Tibial nerve (tissue), 4 donors: Measurements from ENCODE around the gene HDHD3. TPM values are rescaled to one million over a fixed set of nuclear protein-coding genes. Genes with fewer than 3 reads are reported as not detected.

Source experiments
- DNase-seq, 2 donors: peaks; one replicate each; pipeline ENCODE4 v3.0.0-alpha.2; 2019; ENCODE audit warnings: low spot score in 2 of 2
- H3K27ac ChIP-seq, 4 donors: fragments of 200-600 bp; sonication (generic) in 3 of 4; one replicate each; pipeline ENCODE4 v1.5.1; 2017 to 2019; ENCODE audit warnings: mild to moderate bottlenecking in 1 of 4
- H3K27me3 ChIP-seq, 2 donors: fragments of 200-600 bp; sonication (generic) in 1 of 2; one replicate each; pipeline versions ENCODE4 v1.5.1 to v1.6.0; 2017 to 2019
- H3K36me3 ChIP-seq, 3 donors: fragments of 200-600 bp; sonication (generic); one replicate each; pipeline ENCODE4 v1.5.1; 2018 to 2019
- H3K4me1 ChIP-seq, 4 donors: fragments of 200-600 bp; sonication (generic) in 3 of 4; one replicate each; pipeline ENCODE4 v1.5.1; 2017 to 2019
- H3K4me3 ChIP-seq, 4 donors: fragments of 200-600 bp; sonication (generic) in 3 of 4; one replicate each; pipeline ENCODE4 v1.5.1; 2017 to 2019; ENCODE audit warnings: mild to moderate bottlenecking in 1 of 4, moderate library complexity in 1 of 4
- H3K9me3 ChIP-seq, 4 donors: fragments of 200-600 bp; sonication (generic) in 3 of 4; one replicate each; pipeline ENCODE4 v1.5.1; 2017 to 2019
- EP300 ChIP-seq, 2 donors: sonication (generic); formaldehyde crosslinking; IDR thresholded peaks; one replicate each; pipeline ENCODE4 v1.6.1; 2017; ENCODE audit warnings: antibody characterized with exemption in 2 of 2, mild to moderate bottlenecking in 1 of 2
- POLR2A ChIP-seq, 2 donors: fragments of 450-650 bp; IDR thresholded peaks; one replicate each; pipeline ENCODE4 v1.6.1; 2017; ENCODE audit warnings: antibody characterized with exemption in 2 of 2, mild to moderate bottlenecking in 2 of 2, moderate library complexity in 2 of 2
- WGBS, 2 donors: methylation state at CpG; one replicate each; pipeline ENCODE4 v1.1.5; 2018; 5-methylcytosine and 5-hydroxymethylcytosine counted together
- total RNA-seq, 4 donors: library from RNA; depleted of rRNA; stranded (reverse); fragments of >200 nt; gene quantifications; one replicate each; pipeline ENCODE4 v1.1.0, GENCODE V29; 2016
- TF ChIP-seq, protein P1 (sequence below), 5 experiments: fragments of 200-600 bp in 3 of 5; fragments of 450-650 bp in 2 of 5; sonication (generic) in 3 of 5; IDR thresholded peaks; one replicate each; pipeline ENCODE4 v1.5.1; 2016 to 2019; ENCODE audit warnings: antibody characterized with exemption in 5 of 5, mild to moderate bottlenecking in 3 of 5, moderate library complexity in 2 of 5

The HDHD3 gene
- total RNA-seq, 4 donors from 2014 or later = 19.7 to 53.5 (median 25.7) TPM

DNA sequence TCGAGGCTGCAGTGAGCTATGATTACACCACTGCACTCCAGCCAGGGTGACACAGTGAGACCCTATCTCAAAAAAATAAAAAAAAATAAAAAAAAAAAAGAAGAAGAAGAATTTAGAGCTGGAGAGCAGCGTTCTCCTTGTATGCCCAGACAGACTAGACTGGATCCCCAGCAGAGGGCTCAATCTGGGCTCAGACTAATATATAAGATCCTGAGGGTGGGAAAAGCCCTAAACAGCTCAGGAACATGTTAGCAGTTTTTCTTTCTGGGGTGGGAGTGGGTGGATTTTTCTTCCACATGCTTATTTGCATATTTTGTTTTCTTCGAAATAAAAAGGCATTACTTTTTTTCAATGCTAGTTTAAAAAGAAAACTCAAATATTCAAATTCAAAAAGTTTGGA is 28.3 kb downstream of the HDHD3 start:
- H3K36me3 ChIP-seq = no peaks in the 10 kb centered on the region
- TF ChIP-seq, protein P1, sequence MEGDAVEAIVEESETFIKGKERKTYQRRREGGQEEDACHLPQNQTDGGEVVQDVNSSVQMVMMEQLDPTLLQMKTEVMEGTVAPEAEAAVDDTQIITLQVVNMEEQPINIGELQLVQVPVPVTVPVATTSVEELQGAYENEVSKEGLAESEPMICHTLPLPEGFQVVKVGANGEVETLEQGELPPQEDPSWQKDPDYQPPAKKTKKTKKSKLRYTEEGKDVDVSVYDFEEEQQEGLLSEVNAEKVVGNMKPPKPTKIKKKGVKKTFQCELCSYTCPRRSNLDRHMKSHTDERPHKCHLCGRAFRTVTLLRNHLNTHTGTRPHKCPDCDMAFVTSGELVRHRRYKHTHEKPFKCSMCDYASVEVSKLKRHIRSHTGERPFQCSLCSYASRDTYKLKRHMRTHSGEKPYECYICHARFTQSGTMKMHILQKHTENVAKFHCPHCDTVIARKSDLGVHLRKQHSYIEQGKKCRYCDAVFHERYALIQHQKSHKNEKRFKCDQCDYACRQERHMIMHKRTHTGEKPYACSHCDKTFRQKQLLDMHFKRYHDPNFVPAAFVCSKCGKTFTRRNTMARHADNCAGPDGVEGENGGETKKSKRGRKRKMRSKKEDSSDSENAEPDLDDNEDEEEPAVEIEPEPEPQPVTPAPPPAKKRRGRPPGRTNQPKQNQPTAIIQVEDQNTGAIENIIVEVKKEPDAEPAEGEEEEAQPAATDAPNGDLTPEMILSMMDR (IDR thresholded peaks at IDR 0.05) = no peak
- TF ChIP-seq POLR2A (IDR thresholded peaks at IDR 0.05) = no peak
- no peak for TF ChIP-seq EP300 (IDR thresholded peaks at IDR 0.05)
- DNase-seq = no peak
- H3K27ac ChIP-seq = no peak overlapping the region
- H3K27me3 ChIP-seq = peaks cover 0 to 34% of the 10 kb centered on the region in 2 donors
- H3K4me3 ChIP-seq = no peak overlapping the region
- H3K4me1 ChIP-seq = peaks cover 0 to 25% (median 14%) of the 10 kb centered on the region in 4 donors
- 81 to 85% methylated on average over 3 of the region's 3 CpGs for WGBS, 2 donors
- H3K9me3 ChIP-seq = no peaks in the 10 kb centered on the region

DNA sequence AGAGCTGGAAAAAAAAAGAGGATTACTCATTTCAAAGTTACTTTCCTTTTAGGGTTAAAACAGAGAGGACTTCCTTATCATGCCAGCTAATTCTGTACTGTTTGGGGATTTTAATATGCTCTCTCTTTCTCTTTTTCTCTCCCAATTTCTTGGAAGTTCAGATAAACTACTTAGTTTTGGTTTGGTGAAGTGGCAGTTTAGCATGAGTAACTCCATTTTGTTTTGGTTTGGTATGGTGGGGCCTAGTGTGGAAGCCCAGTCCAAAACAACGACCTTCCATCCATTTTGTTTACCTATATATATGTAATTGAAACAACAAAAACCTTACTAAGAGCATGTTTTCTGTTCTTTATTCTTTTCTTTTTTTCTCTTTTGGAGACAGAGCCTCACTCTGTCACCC is 31.1 kb downstream of the HDHD3 start:
- H3K4me1 ChIP-seq = peaks cover 0 to 31% (median 14%) of the 10 kb centered on the region in 4 donors
- no peak overlapping the region for H3K4me3 ChIP-seq
- peak overlapping the region in 2 of 4 donors; percentile 4 to 86 for H3K27ac ChIP-seq
- DNase-seq = no peak
- no peak for TF ChIP-seq EP300 (IDR thresholded peaks at IDR 0.05)
- no peak for TF ChIP-seq POLR2A (IDR thresholded peaks at IDR 0.05)
- WGBS, 2 donors = 30 to 35% methylated on average over 1 of the region's 1 CpG
- H3K36me3 ChIP-seq = no peaks in the 10 kb centered on the region
- H3K9me3 ChIP-seq = no peaks in the 10 kb centered on the region
- H3K27me3 ChIP-seq = peaks cover 0 to 11% of the 10 kb centered on the region in 2 donors

DNA sequence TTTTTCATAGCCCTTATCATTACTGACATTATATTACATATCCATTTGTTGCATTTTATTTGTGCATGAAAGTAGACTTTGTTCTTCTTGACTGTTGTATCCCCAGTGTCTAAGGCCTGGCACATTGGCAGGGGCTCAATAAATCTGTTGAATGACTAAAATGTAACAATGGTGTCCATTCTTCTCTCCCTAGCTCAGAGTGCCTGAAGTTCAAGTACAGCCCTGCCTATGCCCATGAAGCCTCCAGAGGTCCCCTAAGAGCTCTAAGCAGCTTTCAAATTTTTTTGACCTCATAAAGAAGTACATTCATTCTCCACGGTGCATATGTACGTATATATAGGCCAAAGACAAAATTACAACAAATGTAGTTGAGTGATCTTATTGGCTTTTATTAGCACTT is 31.6 kb downstream of the HDHD3 start:
- peaks cover 0 to 28% (median 12%) of the 10 kb centered on the region in 4 donors for H3K4me1 ChIP-seq
- H3K9me3 ChIP-seq = no peaks in the 10 kb centered on the region
- H3K27me3 ChIP-seq = peaks cover 0 to 6% of the 10 kb centered on the region in 2 donors
- no peak overlapping the region for H3K4me3 ChIP-seq
- H3K27ac ChIP-seq = peak overlapping the region in 2 of 4 donors; percentile 4 to 86
- 25% methylated on average over 2 of the region's 2 CpGs for WGBS, 2 donors
- TF ChIP-seq, protein P1 (IDR thresholded peaks at IDR 0.05) = no peak
- TF ChIP-seq POLR2A (IDR thresholded peaks at IDR 0.05) = no peak
- no peak for TF ChIP-seq EP300 (IDR thresholded peaks at IDR 0.05)
- no peaks in the 10 kb centered on the region for H3K36me3 ChIP-seq
- no peak for DNase-seq

DNA sequence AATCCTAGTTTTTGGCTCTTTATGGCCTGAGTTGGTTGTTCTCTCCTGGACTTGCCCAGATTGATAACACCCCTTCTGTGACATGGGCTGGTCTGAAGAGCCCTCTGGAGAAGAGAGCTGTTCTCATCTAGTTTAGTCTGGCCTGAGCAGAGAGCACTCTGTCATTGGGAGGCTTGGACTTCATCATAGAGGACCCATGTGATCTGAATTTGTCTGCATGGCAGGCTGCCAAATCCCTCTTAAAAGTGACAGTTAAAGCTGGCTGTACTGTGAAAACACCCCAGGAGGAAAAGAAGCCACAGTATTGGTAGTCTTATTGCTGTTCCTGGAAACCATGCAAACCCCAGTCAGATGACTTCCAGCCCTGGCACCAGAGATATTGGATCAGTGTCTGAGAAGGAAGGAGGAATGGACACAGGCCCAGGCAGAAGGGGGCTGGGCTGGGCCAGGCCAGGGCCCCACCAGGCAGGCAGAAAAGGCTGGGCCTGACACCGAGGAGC is 33.0 kb downstream of the HDHD3 start:
- peaks cover 0 to 25% (median 11%) of the 10 kb centered on the region in 4 donors for H3K4me1 ChIP-seq
- peak in 1 of 2 donors; percentile 51 for TF ChIP-seq EP300 (IDR thresholded peaks at IDR 0.05)
- no peak for TF ChIP-seq POLR2A (IDR thresholded peaks at IDR 0.05)
- no peaks in the 10 kb centered on the region for H3K27me3 ChIP-seq
- H3K36me3 ChIP-seq = no peaks in the 10 kb centered on the region
- peak; percentile 52 to 77 for DNase-seq
- H3K9me3 ChIP-seq = no peaks in the 10 kb centered on the region
- 13 to 33% methylated on average over 1 of the region's 1 CpG for WGBS, 2 donors
- no peak overlapping the region for H3K4me3 ChIP-seq
- peak overlapping the region in 3 of 4 donors; percentile 40 to 86 (median 80) for H3K27ac ChIP-seq

DNA sequence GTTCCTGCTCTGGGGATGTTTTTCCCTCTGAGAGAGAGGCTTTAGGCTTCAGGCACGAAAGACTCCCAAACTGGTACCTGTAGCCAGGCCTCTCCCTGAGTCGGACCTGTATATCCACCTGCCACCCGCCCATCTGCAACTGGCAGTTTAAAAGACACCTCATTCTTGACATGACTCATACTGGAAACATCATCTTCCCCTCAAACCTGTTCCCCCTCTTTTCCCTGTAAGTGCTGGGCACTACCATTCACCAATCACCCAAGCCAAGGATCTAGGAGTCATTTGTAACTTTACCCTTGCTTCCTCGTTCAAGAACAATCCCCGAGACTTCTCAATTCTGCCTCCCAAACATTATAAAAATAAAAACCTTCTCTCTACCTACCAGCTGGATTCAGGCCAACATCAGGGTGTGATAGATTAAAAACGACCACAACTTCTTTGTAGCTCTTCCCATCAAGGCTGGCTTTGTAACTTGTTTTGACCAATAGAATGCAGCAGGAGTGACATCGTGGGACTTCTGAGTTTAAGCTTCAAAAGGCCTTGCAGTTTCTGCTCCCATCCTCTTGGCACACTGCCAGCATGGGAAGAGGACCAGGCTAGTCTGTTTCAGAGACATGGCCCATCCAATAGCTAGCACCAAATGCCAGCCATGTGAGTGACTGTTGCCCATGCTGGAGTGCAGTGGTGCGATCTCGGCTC is 34.9 kb downstream of the HDHD3 start:
- Histone ChIP-seq H3K27me3 (no peaks in the 10 kb centered on the region), H3K27ac (no peak overlapping the region), H3K4me3 (no peak overlapping the region), H3K4me1 (peaks cover 0 to 27% (median 11%) of the 10 kb centered on the region in 4 donors), H3K9me3 (no peaks in the 10 kb centered on the region), H3K36me3 (no peaks in the 10 kb centered on the region)
- TF ChIP-seq POLR2A (IDR thresholded peaks at IDR 0.05) (no peak), EP300 (IDR thresholded peaks at IDR 0.05) (no peak)
- TF ChIP-seq, protein P1 (IDR thresholded peaks at IDR 0.05) = no peak
- no peak for DNase-seq
- WGBS, 2 donors = 69 to 72% methylated on average over 9 of the region's 9 CpGs

DNA sequence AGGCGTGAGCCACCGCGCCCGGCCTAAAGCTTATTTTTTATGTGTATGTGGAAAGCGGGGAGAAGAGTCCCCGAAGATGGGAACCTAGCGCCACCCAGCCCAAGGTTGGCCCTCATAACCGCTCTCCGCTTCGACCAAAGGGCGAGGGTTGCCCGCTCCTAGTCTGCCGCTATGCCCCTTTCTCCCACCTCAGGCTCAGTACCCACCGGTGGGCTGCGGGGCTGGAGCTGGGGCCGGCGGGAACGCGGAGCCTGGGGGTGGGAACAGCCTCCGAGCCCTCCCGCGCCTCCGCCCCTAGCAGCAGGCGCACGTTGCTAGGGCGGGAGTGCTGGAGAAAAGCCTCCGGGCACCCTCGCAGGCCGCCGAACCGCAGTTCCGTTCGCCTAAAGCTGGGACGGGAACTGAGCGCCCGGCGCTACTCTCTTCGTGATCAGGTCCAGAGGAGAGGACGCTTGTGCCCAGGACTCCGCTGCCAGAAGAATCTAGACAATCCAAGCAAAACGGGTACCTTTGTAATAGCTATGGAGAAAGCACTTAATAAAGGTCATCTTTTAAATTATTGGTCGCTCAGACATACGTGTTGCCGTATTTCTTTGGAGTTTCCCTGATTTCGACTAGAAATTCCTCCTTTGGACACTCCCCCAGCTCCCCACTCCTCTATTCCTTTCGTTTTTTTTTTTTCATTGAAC is 36.6 kb downstream of the HDHD3 start, which contains the start of gene WDR31:
TSS of gene WDR31 (minus strand) at position 265 of the 689 bp plus-strand sequence. CDS start 8,253 bp downstream, outside the sequence.
- peak; percentile 66 to 71 for DNase-seq
- Histone ChIP-seq H3K4me3 (peak within 1 kb of the TSS; percentile 59 to 84 (median 76)), H3K9me3 (no peaks in the 10 kb centered on the region), H3K36me3 (peaks cover 0 to 5% (median 0%) of the 10 kb centered on the region in 3 donors), H3K4me1 (peaks cover 0 to 27% (median 7%) of the 10 kb centered on the region in 4 donors), H3K27me3 (no peaks in the 10 kb centered on the region), H3K27ac (peak within 1 kb of the TSS; percentile 68 to 90 (median 80))
- TF ChIP-seq POLR2A (IDR thresholded peaks at IDR 0.05) (peak; percentile 11 to 41), EP300 (IDR thresholded peaks at IDR 0.05) (peak; percentile 46 to 90)
- TF ChIP-seq, protein P1 (IDR thresholded peaks at IDR 0.05) = peak in 1 of 5 experiments; percentile 42
- WGBS, 2 donors = 0 to 1% methylated on average over 28 to 31 of the region's 46 CpGs
